Activated naive CD4-positive, alpha-beta T cell treated with Interleukin-2 at 50 U/mL for 16 hours (primary cell): Measurements from ENCODE around the gene TMEM156.
"Not testable (repeated sequence)": the region's sequence is repeated elsewhere in the genome, so short reads cannot be mapped to it uniquely, and the experiment has no call there.

Experiments
- DNase-seq: peaks from one replicate; pipeline ENCODE4 v3.0.0-alpha.2; 2020

Gene TMEM156

GRCh38 chr4:39043058-39043860 lies 11.1 kb upstream of the TMEM156 start:
- no peak for DNase-seq

- DNase-seq: no peak
These were observed 10.2 kb upstream of the TMEM156 start for GRCh38 chr4:39042366-39042765.

GRCh38 chr4:39039108-39039507 lies 6.9 kb upstream of the TMEM156 start:
- no peak for DNase-seq

- DNase-seq: no peak
These were observed 5.7 kb upstream of the TMEM156 start for GRCh38 chr4:39037941-39038340.

GRCh38 chr4:39037491-39037825 lies 5.2 kb upstream of the TMEM156 start:
- no peak for DNase-seq

- no peak for DNase-seq
These were observed 4.0 kb upstream of the TMEM156 start for GRCh38 chr4:39036172-39036571.

GRCh38 chr4:39031590-39032020 lies 604 bp downstream of the TMEM156 start:
- DNase-seq: not testable (repeated sequence)

GRCh38 chr4:39030725-39031124 lies 1.5 kb downstream of the TMEM156 start:
- DNase-seq: no peak

GRCh38 chr4:39029752-39030694 lies 2.2 kb downstream of the TMEM156 start:
- DNase-seq: no peak

- no peak for DNase-seq
These were observed 6.1 kb downstream of the TMEM156 start for GRCh38 chr4:39026096-39026495.

- DNase-seq: no peak
These were observed 6.6 kb downstream of the TMEM156 start for GRCh38 chr4:39025552-39026085.

GRCh38 chr4:39024311-39024865 lies 7.8 kb downstream of the TMEM156 start:
- DNase-seq: no peak

GRCh38 chr4:39023059-39023458 lies 9.2 kb downstream of the TMEM156 start:
- no peak for DNase-seq

- DNase-seq: no peak
These were observed 10.0 kb downstream of the TMEM156 start for GRCh38 chr4:39022241-39022640.

- DNase-seq: no peak
These were observed 10.6 kb downstream of the TMEM156 start for GRCh38 chr4:39021631-39022030.

GRCh38 chr4:39020130-39020529 lies 12.1 kb downstream of the TMEM156 start:
- no peak for DNase-seq

- DNase-seq: no peak
These were observed 18.2 kb downstream of the TMEM156 start for GRCh38 chr4:39014028-39014427.

GRCh38 chr4:39004758-39005157 lies 27.5 kb downstream of the TMEM156 start:
- DNase-seq: no peak

- not testable (repeated sequence) for DNase-seq
These were observed 30.2 kb downstream of the TMEM156 start for GRCh38 chr4:39002058-39002457.

- DNase-seq: no peak
These were observed 36.6 kb downstream of the TMEM156 start for GRCh38 chr4:38995660-38996005.

- DNase-seq: no peak
These were observed 38.1 kb downstream of the TMEM156 start for GRCh38 chr4:38994135-38994534.

- DNase-seq: no peak
These were observed 38.5 kb downstream of the TMEM156 start for GRCh38 chr4:38993683-38994082.

- no peak for DNase-seq
These were observed 42.0 kb downstream of the TMEM156 start for GRCh38 chr4:38990241-38990640.
